ENCODE data around the gene SIRPG. TPM values are rescaled to one million over a fixed set of nuclear protein-coding genes. Genes with fewer than 3 reads are reported as not detected.

The SIRPG gene
- total RNA-seq, 2 experiments from 2014 or later, result 27.9 to 28.5 TPM

GRCh38 chr20:1667502-1668085 lies 10.0 kb upstream of the SIRPG start:
- no peak overlapping the region for H3K4me3 Mint-ChIP-seq
- H3K27me3 Mint-ChIP-seq, result no peaks in the 10 kb centered on the region
- no peak for DNase-seq
- intact Hi-C loops (cut with micrococcal nuclease), result loop anchor here (2.0 kb wide), 1 partner anchor 65 kb away; no protein-coding TSS in a partner anchor
- ChIA-PET CTCF (interaction anchor here (0.6 to 1.1 kb wide), 2 partner anchors 8 to 43 kb away, joined by 3 read pairs; no protein-coding TSS in a partner anchor), POLR2A (no interaction called here)
- H3K36me3 Mint-ChIP-seq, result peaks cover 9% of the 10 kb centered on the region
- H3K27ac Mint-ChIP-seq, result peak overlapping the region; percentile 93
- H3K4me1 Mint-ChIP-seq (ENCODE audit: low read depth), result peaks cover 94% of the 10 kb centered on the region
- peaks cover 7% of the 10 kb centered on the region for H3K9me3 Mint-ChIP-seq

- Mint-ChIP-seq H3K36me3 (peaks cover 9% of the 10 kb centered on the region), H3K27me3 (no peaks in the 10 kb centered on the region), H3K27ac (peak overlapping the region; percentile 93), H3K4me1 (ENCODE audit: low read depth) (peaks cover 94% of the 10 kb centered on the region), H3K9me3 (peaks cover 7% of the 10 kb centered on the region), H3K4me3 (no peak overlapping the region)
- peak; percentile 41 for DNase-seq
- ChIA-PET CTCF (interaction anchor here (0.6 to 1.8 kb wide), 4 partner anchors 42 to 163 kb away, joined by 3 to 4 read pairs (median 4); no protein-coding TSS in a partner anchor), POLR2A (interaction anchor here (1.0 to 1.4 kb wide), 2 partner anchors 10 to 11 kb away, joined by 4 to 6 read pairs; partner anchors contain the start of gene SIRPG)
- intact Hi-C loops (cut with micrococcal nuclease), result loop anchor here (2.0 kb wide), 1 partner anchor 66 kb away; no protein-coding TSS in a partner anchor
These were observed 9.2 kb upstream of the SIRPG start for GRCh38 chr20:1666802-1667201.

- no peaks in the 10 kb centered on the region for H3K27me3 Mint-ChIP-seq
- DNase-seq, result no peak
- peaks cover 94% of the 10 kb centered on the region for H3K4me1 Mint-ChIP-seq (ENCODE audit: low read depth)
- H3K4me3 Mint-ChIP-seq, result peak overlapping the region; percentile 72
- intact Hi-C loops (cut with micrococcal nuclease), result loop anchor here (1.0 to 2.0 kb wide), 2 partner anchors 8 to 19 kb away; partner anchors contain the start of gene SIRPG
- H3K9me3 Mint-ChIP-seq, result peaks cover 3% of the 10 kb centered on the region
- ChIA-PET POLR2A (interaction anchor here (1.6 to 2.6 kb wide), 3 partner anchors 9 to 13 kb away, joined by 7 to 11 read pairs (median 7); no protein-coding TSS in a partner anchor), CTCF (interaction anchor here (0.6 to 2.1 kb wide), 4 partner anchors 10 to 1971 kb away, joined by 3 to 5 read pairs (median 4); no protein-coding TSS in a partner anchor)
- peak overlapping the region; percentile 93 for H3K27ac Mint-ChIP-seq
- H3K36me3 Mint-ChIP-seq, result peaks cover 5% of the 10 kb centered on the region
These were observed 7.8 kb upstream of the SIRPG start for GRCh38 chr20:1665345-1665744.

GRCh38 chr20:1664911-1665310 lies 7.3 kb upstream of the SIRPG start:
- peak overlapping the region; percentile 93 for H3K27ac Mint-ChIP-seq
- CTCF ChIA-PET, result interaction anchor here (0.6 to 2.1 kb wide), 4 partner anchors 11 to 1972 kb away, joined by 3 to 5 read pairs (median 4); no protein-coding TSS in a partner anchor
- intact Hi-C loops (cut with micrococcal nuclease), result loop anchor here (1.0 to 2.0 kb wide), 3 partner anchors 7 to 18 kb away; partner anchors contain the start of gene SIRPG
- H3K9me3 Mint-ChIP-seq, result peaks cover 3% of the 10 kb centered on the region
- DNase-seq, result peak; percentile 84
- peaks cover 5% of the 10 kb centered on the region for H3K36me3 Mint-ChIP-seq
- H3K27me3 Mint-ChIP-seq, result no peaks in the 10 kb centered on the region
- peak overlapping the region; percentile 72 for H3K4me3 Mint-ChIP-seq
- POLR2A ChIA-PET, result interaction anchor here (1.6 to 2.6 kb wide), 3 partner anchors 9 to 12 kb away, joined by 7 to 11 read pairs (median 7); no protein-coding TSS in a partner anchor
- H3K4me1 Mint-ChIP-seq (ENCODE audit: low read depth), result peaks cover 93% of the 10 kb centered on the region

GRCh38 chr20:1663917-1664316 lies 6.3 kb upstream of the SIRPG start:
- intact Hi-C loops (cut with micrococcal nuclease), result loop anchor here (1.0 to 2.0 kb wide), 2 partner anchors 8 to 17 kb away; no protein-coding TSS in a partner anchor
- Mint-ChIP-seq H3K4me3 (peak overlapping the region; percentile 52), H3K4me1 (ENCODE audit: low read depth) (peaks cover 94% of the 10 kb centered on the region), H3K36me3 (peaks cover 5% of the 10 kb centered on the region), H3K27me3 (no peaks in the 10 kb centered on the region), H3K9me3 (peaks cover 3% of the 10 kb centered on the region), H3K27ac (peak overlapping the region; percentile 93)
- DNase-seq, result peak; percentile 42
- ChIA-PET POLR2A (interaction anchor here (1.6 to 2.6 kb wide), 3 partner anchors 8 to 11 kb away, joined by 7 to 11 read pairs (median 7); no protein-coding TSS in a partner anchor), CTCF (interaction anchor here (2.1 kb wide), 1 partner anchor 70 kb away, joined by 5 read pairs; no protein-coding TSS in a partner anchor)

- intact Hi-C loops (cut with micrococcal nuclease), result no loop called here
- Mint-ChIP-seq H3K27ac (peak overlapping the region; percentile 87), H3K27me3 (no peaks in the 10 kb centered on the region), H3K36me3 (peaks cover 1% of the 10 kb centered on the region), H3K4me1 (ENCODE audit: low read depth) (peaks cover 94% of the 10 kb centered on the region), H3K4me3 (no peak overlapping the region), H3K9me3 (no peaks in the 10 kb centered on the region)
- peak; percentile 46 for DNase-seq
- POLR2A ChIA-PET, result no interaction called here
- CTCF ChIA-PET, result interaction anchor here (0.7 to 1.4 kb wide), 3 partner anchors 73 to 159 kb away, joined by 3 to 4 read pairs (median 3); no protein-coding TSS in a partner anchor
These were observed 4.1 kb upstream of the SIRPG start for GRCh38 chr20:1661542-1662299.

- no peak for DNase-seq
- Mint-ChIP-seq H3K4me3 (peak overlapping the region; percentile 36), H3K27me3 (no peaks in the 10 kb centered on the region), H3K4me1 (ENCODE audit: low read depth) (peaks cover 87% of the 10 kb centered on the region), H3K27ac (peak overlapping the region; percentile 87), H3K9me3 (no peaks in the 10 kb centered on the region), H3K36me3 (peaks cover 1% of the 10 kb centered on the region)
- ChIA-PET CTCF (interaction anchor here (0.7 to 1.3 kb wide), 3 partner anchors 7 to 156 kb away, joined by 3 read pairs; no protein-coding TSS in a partner anchor), POLR2A (interaction anchor here (0.6 to 1.8 kb wide), 2 partner anchors 12 to 1172 kb away, joined by 6 read pairs; no protein-coding TSS in a partner anchor)
- intact Hi-C loops (cut with micrococcal nuclease), result loop anchor here (1.0 kb wide), 3 partner anchors 12 to 28 kb away; no protein-coding TSS in a partner anchor
These were observed 2.7 kb upstream of the SIRPG start for GRCh38 chr20:1660246-1660645.

- POLR2A ChIA-PET, result interaction anchor here (1.7 to 2.1 kb wide), 2 partner anchors 8 to 10 kb away, joined by 6 to 7 read pairs; no protein-coding TSS in a partner anchor
- Mint-ChIP-seq H3K36me3 (peaks cover 20% of the 10 kb centered on the region), H3K4me1 (ENCODE audit: low read depth) (peaks cover 84% of the 10 kb centered on the region), H3K27me3 (no peaks in the 10 kb centered on the region), H3K9me3 (peaks cover 9% of the 10 kb centered on the region), H3K27ac (peak overlapping the region; percentile 99), H3K4me3 (peak overlapping the region; percentile 84)
- DNase-seq, result no peak
- intact Hi-C loops (cut with micrococcal nuclease), result loop anchor here (1.0 to 5.0 kb wide), 6 partner anchors 8 to 330 kb away; partner anchors contain the start of genes NSFL1C and SDCBP2
- CTCF ChIA-PET, result interaction anchor here (0.5 kb wide), 1 partner anchor 542 kb away, joined by 4 read pairs; no protein-coding TSS in a partner anchor
These were observed 735 bp downstream of the SIRPG start for GRCh38 chr20:1656844-1657243.

- Mint-ChIP-seq H3K36me3 (peaks cover 18% of the 10 kb centered on the region), H3K9me3 (peaks cover 9% of the 10 kb centered on the region), H3K4me1 (ENCODE audit: low read depth) (peaks cover 85% of the 10 kb centered on the region), H3K27me3 (no peaks in the 10 kb centered on the region), H3K27ac (peak overlapping the region; percentile 86), H3K4me3 (peak overlapping the region; percentile 74)
- ChIA-PET POLR2A (interaction anchor here (0.7 to 2.1 kb wide), 2 partner anchors 10 to 11 kb away, joined by 4 to 7 read pairs; no protein-coding TSS in a partner anchor), CTCF (interaction anchor here (1.0 kb wide), 1 partner anchor 14 kb away, joined by 3 read pairs; no protein-coding TSS in a partner anchor)
- intact Hi-C loops (cut with micrococcal nuclease), result loop anchor here (5.0 kb wide), 4 partner anchors 68 to 328 kb away; partner anchors contain the start of genes NSFL1C and SDCBP2
- DNase-seq, result no peak
These were observed 2.6 kb downstream of the SIRPG start for GRCh38 chr20:1654996-1655395.

GRCh38 chr20:1652960-1653359 lies 4.6 kb downstream of the SIRPG start:
- DNase-seq, result peak; percentile 53

GRCh38 chr20:1652104-1652503 lies 5.5 kb downstream of the SIRPG start:
- no peak for DNase-seq
- intact Hi-C loops (cut with micrococcal nuclease), result loop anchor here (2.0 kb wide), 1 partner anchor 19 kb away; no protein-coding TSS in a partner anchor
- no peaks in the 10 kb centered on the region for H3K27me3 Mint-ChIP-seq
- peaks cover 30% of the 10 kb centered on the region for H3K36me3 Mint-ChIP-seq
- H3K27ac Mint-ChIP-seq, result peak overlapping the region; percentile 4
- no peak overlapping the region for H3K4me3 Mint-ChIP-seq
- ChIA-PET CTCF (interaction anchor here (1.5 kb wide), 1 partner anchor 186 kb away, joined by 3 read pairs; the partner anchor contains the start of gene NSFL1C), POLR2A (interaction anchor here (1.3 kb wide), 1 partner anchor 12 kb away, joined by 7 read pairs; no protein-coding TSS in a partner anchor)
- H3K4me1 Mint-ChIP-seq (ENCODE audit: low read depth), result peaks cover 80% of the 10 kb centered on the region
- H3K9me3 Mint-ChIP-seq, result peaks cover 9% of the 10 kb centered on the region

More at GRCh38 chr20:1652960-1653359, 4.6 kb downstream of the SIRPG start:
- Mint-ChIP-seq H3K4me3 (no peak overlapping the region), H3K36me3 (peaks cover 28% of the 10 kb centered on the region), H3K27ac (peak overlapping the region; percentile 16), H3K9me3 (peaks cover 9% of the 10 kb centered on the region), H3K27me3 (no peaks in the 10 kb centered on the region), H3K4me1 (ENCODE audit: low read depth) (peaks cover 78% of the 10 kb centered on the region)
- POLR2A ChIA-PET, result interaction anchor here (1.3 kb wide), 1 partner anchor 11 kb away, joined by 7 read pairs; no protein-coding TSS in a partner anchor
- CTCF ChIA-PET, result interaction anchor here (0.6 to 1.5 kb wide), 3 partner anchors 23 to 187 kb away, joined by 3 to 4 read pairs (median 4); partner anchors contain the start of gene NSFL1C
- intact Hi-C loops (cut with micrococcal nuclease), result loop anchor here (2.0 kb wide), 1 partner anchor 20 kb away; no protein-coding TSS in a partner anchor
